Measurements from ENCODE around the gene BCKDK.
"Not testable (repeated sequence)": the region's sequence is repeated elsewhere in the genome, so short reads cannot be mapped to it uniquely, and the experiment has no call there.

Gene BCKDK

GRCh38 chr16:31149332-31149731, 41.1 kb downstream of the BCKDK start:
- Histone ChIP-seq H3K4me3 (ENCODE audit: low read depth in 1 of 5, low read length in 5 of 5) (peak overlapping the region in 2 of 5 donors; percentile 2 to 18), H3K9ac (ENCODE audit: low read length in 5 of 5) (peak overlapping the region in 1 of 5 donors; percentile 23), H3K9me3 (ENCODE audit: control insufficient read depth in 5 of 5, low read length in 5 of 5) (no peaks in the 10 kb centered on the region), H3K4me1 (ENCODE audit: control insufficient read depth in 5 of 5, insufficient read depth in 5 of 5, low read length in 5 of 5) (peaks cover 0 to 24% (median 7%) of the 10 kb centered on the region in 5 donors), H3K36me3 (ENCODE audit: control insufficient read depth in 5 of 5, insufficient read depth in 5 of 5, low read length in 5 of 5) (no peaks in the 10 kb centered on the region), H3K27me3 (ENCODE audit: control insufficient read depth in 5 of 5, insufficient read depth in 4 of 5, low read length in 5 of 5) (peaks cover 7 to 23% (median 17%) of the 10 kb centered on the region in 5 donors), H3K27ac (ENCODE audit: low read depth, low read length) (no peak overlapping the region)

GRCh38 chr16:31149894-31150890, 42.0 kb downstream of the BCKDK start, which contains the start of gene PRSS36:
Gene PRSS36, minus strand, starts transcription at chr16:31150066. Its CDS starts 31 bp downstream, at chr16:31150035.
- no peak within 1 kb of the TSS for H3K27ac ChIP-seq (ENCODE audit: low read depth, low read length)
- no peaks in the 10 kb centered on the region for H3K9me3 ChIP-seq (ENCODE audit: control insufficient read depth in 5 of 5, low read length in 5 of 5)
- H3K4me1 ChIP-seq (ENCODE audit: control insufficient read depth in 5 of 5, insufficient read depth in 5 of 5, low read length in 5 of 5): peaks cover 0 to 24% (median 7%) of the 10 kb centered on the region in 5 donors
- peak within 1 kb of the TSS in 2 of 5 donors; percentile 5 to 18 for H3K4me3 ChIP-seq (ENCODE audit: low read depth in 1 of 5, low read length in 5 of 5)
- peaks cover 7 to 25% (median 17%) of the 10 kb centered on the region in 5 donors for H3K27me3 ChIP-seq (ENCODE audit: control insufficient read depth in 5 of 5, insufficient read depth in 4 of 5, low read length in 5 of 5)
- no peaks in the 10 kb centered on the region for H3K36me3 ChIP-seq (ENCODE audit: control insufficient read depth in 5 of 5, insufficient read depth in 5 of 5, low read length in 5 of 5)
- peak within 1 kb of the TSS in 2 of 5 donors; percentile 23 to 39 for H3K9ac ChIP-seq (ENCODE audit: low read length in 5 of 5)

- not testable (repeated sequence) for H3K4me3 ChIP-seq (ENCODE audit: low read depth in 1 of 5, low read length in 5 of 5); H3K36me3 ChIP-seq (ENCODE audit: control insufficient read depth in 5 of 5, insufficient read depth in 5 of 5, low read length in 5 of 5); H3K9me3 ChIP-seq (ENCODE audit: control insufficient read depth in 5 of 5, low read length in 5 of 5); H3K27ac ChIP-seq (ENCODE audit: low read depth, low read length); H3K9ac ChIP-seq (ENCODE audit: low read length in 5 of 5)
- H3K4me1 ChIP-seq (ENCODE audit: control insufficient read depth in 5 of 5, insufficient read depth in 5 of 5, low read length in 5 of 5): peaks cover 0 to 24% (median 7%) of the 10 kb centered on the region in 5 donors
- peaks cover 7 to 25% (median 17%) of the 10 kb centered on the region in 5 donors for H3K27me3 ChIP-seq (ENCODE audit: control insufficient read depth in 5 of 5, insufficient read depth in 4 of 5, low read length in 5 of 5)
Observed at GRCh38 chr16:31150976-31151375, 42.8 kb downstream of the BCKDK start.

GRCh38 chr16:31157136-31157535, 49.0 kb downstream of the BCKDK start:
- H3K4me3 ChIP-seq (ENCODE audit: low read depth in 1 of 5, low read length in 5 of 5): no peak overlapping the region
- no peaks in the 10 kb centered on the region for H3K4me1 ChIP-seq (ENCODE audit: control insufficient read depth in 5 of 5, insufficient read depth in 5 of 5, low read length in 5 of 5)
- no peaks in the 10 kb centered on the region for H3K9me3 ChIP-seq (ENCODE audit: control insufficient read depth in 5 of 5, low read length in 5 of 5)
- no peaks in the 10 kb centered on the region for H3K36me3 ChIP-seq (ENCODE audit: control insufficient read depth in 5 of 5, insufficient read depth in 5 of 5, low read length in 5 of 5)
- H3K27ac ChIP-seq (ENCODE audit: low read depth, low read length): no peak overlapping the region
- H3K9ac ChIP-seq (ENCODE audit: low read length in 5 of 5): no peak overlapping the region
- peaks cover 0 to 3% (median 0%) of the 10 kb centered on the region in 5 donors for H3K27me3 ChIP-seq (ENCODE audit: control insufficient read depth in 5 of 5, insufficient read depth in 4 of 5, low read length in 5 of 5)
